DND-41 (cell line): ENCODE data around the gene FLNC.

Experiments
- ATAC-seq: fragments of 200-7000 bp; cut with Tn5 transposase; 3 replicates; pipeline ENCODE4 v1.9.1; 2021; ENCODE audit warnings: low read depth; ENCODE audit not compliant: insufficient read depth
- DNase-seq: peaks from one replicate; pipeline ENCODE4 v3.0.0-alpha.2; 2020
- H2AFZ ChIP-seq: 2 replicates; pipeline ENCODE4 v1.6.0; 2012; ENCODE audit warnings: low read depth, low read length
- H3K27ac ChIP-seq: 2 replicates; pipeline ENCODE4 v1.5.1; 2012; ENCODE audit warnings: low read length, inconsistent platforms
- H3K27me3 ChIP-seq: fragments of 200-600 bp; sonication (generic); 2 replicates; pipeline ENCODE4 v1.6.0; 2012; ENCODE audit warnings: low read length, mild to moderate bottlenecking, inconsistent platforms; ENCODE audit not compliant: insufficient read depth, poor library complexity
- H3K36me3 ChIP-seq: 2 replicates; pipeline ENCODE4 v1.5.1; 2012; ENCODE audit warnings: low read length, inconsistent platforms; ENCODE audit not compliant: insufficient read depth
- H3K4me1 ChIP-seq: 2 replicates; pipeline ENCODE4 v1.5.1; 2012; ENCODE audit warnings: mild to moderate bottlenecking, low read length; ENCODE audit not compliant: insufficient read depth
- H3K4me2 ChIP-seq: 2 replicates; pipeline ENCODE4 v1.6.0; 2012; ENCODE audit warnings: mild to moderate bottlenecking, moderate library complexity, low read length, inconsistent platforms; ENCODE audit not compliant: insufficient read depth
- H3K4me3 ChIP-seq, 2 experiments: fragments of 200-600 bp in 1 of 2; shearing (Covaris generic) in 1 of 2; 2 replicates each; pipeline ENCODE4 v1.5.1; 2012 to 2016; ENCODE audit warnings: inconsistent platforms in 2 of 2, low read length in 2 of 2, mild to moderate bottlenecking in 2 of 2, low read depth in 1 of 2, moderate library complexity in 1 of 2
- H3K79me2 ChIP-seq: 2 replicates; pipeline ENCODE4 v1.6.0; 2012; ENCODE audit warnings: low read length, inconsistent platforms; ENCODE audit not compliant: insufficient read depth
- H3K9ac ChIP-seq: 2 replicates; pipeline ENCODE4 v1.6.0; 2012; ENCODE audit warnings: low read depth, mild to moderate bottlenecking, inconsistent platforms, low read length, moderate library complexity
- H3K9me3 ChIP-seq: 2 replicates; pipeline ENCODE4 v1.5.1; 2012; ENCODE audit warnings: low read length, moderate library complexity, mild to moderate bottlenecking, inconsistent platforms; ENCODE audit not compliant: insufficient read depth, severe bottlenecking
- H4K20me1 ChIP-seq: 2 replicates; pipeline ENCODE4 v1.6.0; 2012; ENCODE audit warnings: low read length; ENCODE audit not compliant: insufficient read depth
- EZH2 ChIP-seq: IDR thresholded peaks from 3 replicates; pipeline ENCODE4 v1.6.1; 2012; ENCODE audit warnings: borderline replicate concordance, low read depth, mild to moderate bottlenecking, moderate library complexity, low read length, inconsistent platforms; ENCODE audit not compliant: severe bottlenecking
- TF ChIP-seq, protein P1 (sequence below): IDR thresholded peaks from 2 replicates; pipeline ENCODE4 v1.5.1; 2012; ENCODE audit warnings: borderline replicate concordance, low read length, moderate library complexity, mild to moderate bottlenecking; ENCODE audit not compliant: poor library complexity, severe bottlenecking; ENCODE audit errors: extremely low read depth

The FLNC gene

GRCh38 chr7:128859232-128860157, 29.3 kb downstream of the FLNC start:
- no peak overlapping the region for H3K9ac ChIP-seq

DNA sequence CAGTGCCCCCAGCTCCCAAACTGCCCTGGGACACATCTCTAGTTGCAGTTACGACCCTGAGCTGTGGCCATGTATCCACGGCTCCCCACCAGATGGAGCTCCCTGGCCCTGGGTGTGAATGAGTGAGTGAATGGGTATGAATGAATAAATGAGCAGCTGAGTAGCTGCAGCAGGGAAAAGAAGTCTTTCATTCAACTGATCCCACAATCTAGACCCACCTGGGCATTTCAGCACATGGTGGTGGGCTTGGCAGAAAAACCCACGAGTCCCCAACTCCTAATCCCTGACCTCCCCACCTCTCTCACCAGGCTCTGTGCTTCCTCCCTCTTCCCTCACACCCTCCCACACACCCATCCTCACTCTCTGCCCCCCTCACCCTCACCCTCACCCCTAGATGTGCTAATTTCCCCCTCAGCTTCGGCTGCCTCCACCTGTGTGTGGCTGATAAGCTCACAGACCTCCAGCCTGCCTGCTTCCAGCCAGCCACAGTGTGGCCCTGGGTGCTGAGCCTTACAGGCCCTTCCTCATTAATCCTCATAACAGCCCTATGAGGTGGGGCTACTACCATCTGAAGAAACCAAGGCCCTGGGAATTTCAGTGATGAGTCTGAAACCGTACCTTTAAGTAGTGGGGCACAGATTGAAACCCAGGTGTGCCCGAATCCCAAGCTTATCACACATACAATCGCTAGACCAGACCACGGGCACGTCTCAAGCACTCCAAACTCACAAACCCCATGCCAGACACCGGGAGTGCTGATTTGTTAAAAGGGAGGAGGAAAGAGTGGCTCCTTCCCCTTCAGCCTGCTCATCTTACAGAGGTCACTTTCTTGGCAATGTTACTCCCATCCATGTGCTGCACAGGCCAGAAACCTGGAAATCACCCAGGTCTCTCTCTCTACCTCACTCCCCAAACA, 30.2 kb downstream of the FLNC start:
- Histone ChIP-seq H3K36me3 (peaks cover 10% of the 10 kb centered on the region), H4K20me1 (peaks cover 9% of the 10 kb centered on the region; the same call in 1 of the 2 replicates), H2AFZ (peak overlapping the region; percentile 26; the same call in 1 of the 2 replicates), H3K9me3 (no peaks in the 10 kb centered on the region), H3K27me3 (no peaks in the 10 kb centered on the region), H3K4me3 (no peak overlapping the region), H3K9ac (no peak overlapping the region), H3K4me1 (peaks cover 18% of the 10 kb centered on the region), H3K79me2 (peaks cover 24% of the 10 kb centered on the region), H3K4me2 (no peak overlapping the region), H3K27ac (no peak overlapping the region)
- ATAC-seq (no peak), DNase-seq (no peak)
- TF ChIP-seq, protein P1, sequence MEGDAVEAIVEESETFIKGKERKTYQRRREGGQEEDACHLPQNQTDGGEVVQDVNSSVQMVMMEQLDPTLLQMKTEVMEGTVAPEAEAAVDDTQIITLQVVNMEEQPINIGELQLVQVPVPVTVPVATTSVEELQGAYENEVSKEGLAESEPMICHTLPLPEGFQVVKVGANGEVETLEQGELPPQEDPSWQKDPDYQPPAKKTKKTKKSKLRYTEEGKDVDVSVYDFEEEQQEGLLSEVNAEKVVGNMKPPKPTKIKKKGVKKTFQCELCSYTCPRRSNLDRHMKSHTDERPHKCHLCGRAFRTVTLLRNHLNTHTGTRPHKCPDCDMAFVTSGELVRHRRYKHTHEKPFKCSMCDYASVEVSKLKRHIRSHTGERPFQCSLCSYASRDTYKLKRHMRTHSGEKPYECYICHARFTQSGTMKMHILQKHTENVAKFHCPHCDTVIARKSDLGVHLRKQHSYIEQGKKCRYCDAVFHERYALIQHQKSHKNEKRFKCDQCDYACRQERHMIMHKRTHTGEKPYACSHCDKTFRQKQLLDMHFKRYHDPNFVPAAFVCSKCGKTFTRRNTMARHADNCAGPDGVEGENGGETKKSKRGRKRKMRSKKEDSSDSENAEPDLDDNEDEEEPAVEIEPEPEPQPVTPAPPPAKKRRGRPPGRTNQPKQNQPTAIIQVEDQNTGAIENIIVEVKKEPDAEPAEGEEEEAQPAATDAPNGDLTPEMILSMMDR: peak; percentile 32
- TF ChIP-seq EZH2: no peak

More at GRCh38 chr7:128859232-128860157, 29.3 kb downstream of the FLNC start:
- Histone ChIP-seq H3K4me1 (peaks cover 18% of the 10 kb centered on the region), H3K36me3 (peaks cover 3% of the 10 kb centered on the region; the same call in 1 of the 2 replicates), H3K4me2 (no peak overlapping the region), H4K20me1 (peaks cover 4% of the 10 kb centered on the region; the same call in 1 of the 2 replicates), H3K4me3 (no peak overlapping the region), H3K27ac (no peak overlapping the region), H3K27me3 (no peaks in the 10 kb centered on the region), H3K9me3 (no peaks in the 10 kb centered on the region), H2AFZ (no peak overlapping the region), H3K79me2 (peaks cover 18% of the 10 kb centered on the region)
- no peak for DNase-seq
- TF ChIP-seq, protein P1: no peak
- no peak for TF ChIP-seq EZH2
- no peak for ATAC-seq

GRCh38 chr7:128861957-128862570, 31.9 kb downstream of the FLNC start:
- peak overlapping the region; percentile 70 for H3K9ac ChIP-seq
- peak overlapping the region; percentile 67 for H3K4me2 ChIP-seq
- peaks cover 24% of the 10 kb centered on the region for H3K79me2 ChIP-seq
- TF ChIP-seq EZH2: no peak
- TF ChIP-seq, protein P1: no peak
- H3K36me3 ChIP-seq: peaks cover 25% of the 10 kb centered on the region
- no peak for ATAC-seq
- peak overlapping the region; percentile 13 to 69; a peak in 3 of 4 replicates for H3K4me3 ChIP-seq
- H2AFZ ChIP-seq: peak overlapping the region; percentile 91
- H3K9me3 ChIP-seq: no peaks in the 10 kb centered on the region
- H4K20me1 ChIP-seq: peaks cover 17% of the 10 kb centered on the region; the same call in 1 of the 2 replicates
- H3K4me1 ChIP-seq: peaks cover 18% of the 10 kb centered on the region
- no peak for DNase-seq
- peak overlapping the region; percentile 77 for H3K27ac ChIP-seq
- H3K27me3 ChIP-seq: no peaks in the 10 kb centered on the region
